Large intestine (tissue), 3 donors: Measurements from ENCODE around the gene TEKT5. TPM values are rescaled to one million over a fixed set of nuclear protein-coding genes. Genes with fewer than 3 reads are reported as not detected.
A peak's percentile ranks its signal among the peaks of the same experiment; 100 is the strongest.

Experiments
- DNase-seq, 2 donors: peaks; one replicate each; pipeline versions ENCODE4 v3.0.0 to v3.0.0-alpha.2; 2013
- H3K27ac ChIP-seq: one replicate; pipeline ENCODE4 v1.5.1; 2013; ENCODE audit warnings: low read length
- H3K27me3 ChIP-seq: 2 replicates; pipeline ENCODE4 v1.6.1; 2013; ENCODE audit warnings: low read length; ENCODE audit not compliant: control insufficient read depth, insufficient read depth
- H3K36me3 ChIP-seq: 2 replicates; pipeline ENCODE4 v1.6.1; 2013; ENCODE audit warnings: low read length; ENCODE audit not compliant: control insufficient read depth, insufficient read depth
- H3K4me1 ChIP-seq: one replicate; pipeline ENCODE4 v1.6.1; 2013; ENCODE audit warnings: low read length; ENCODE audit not compliant: control insufficient read depth, insufficient read depth
- H3K4me3 ChIP-seq: one replicate; pipeline ENCODE4 v1.5.1; 2013; ENCODE audit warnings: low read length
- H3K9me3 ChIP-seq: one replicate; pipeline ENCODE4 v1.6.1; 2013; ENCODE audit warnings: mild to moderate bottlenecking, low read depth, low read length, moderate library complexity; ENCODE audit not compliant: control insufficient read depth
- WGBS: methylation state at CpG from one replicate; pipeline ENCODE4 v1.1.5; 2013; ENCODE audit warnings: low lambda C conversion rate; ENCODE audit not compliant: insufficient coverage; 5-methylcytosine and 5-hydroxymethylcytosine counted together
- polyA plus RNA-seq: library from polyadenylated mRNA; unstranded; fragments of 120-200 nt; gene quantifications from one replicate; pipeline ENCODE4 v1.2.1, GENCODE V29; 2013

Gene TEKT5
- polyA plus RNA-seq, 1 donor, result 0.09 TPM

DNA sequence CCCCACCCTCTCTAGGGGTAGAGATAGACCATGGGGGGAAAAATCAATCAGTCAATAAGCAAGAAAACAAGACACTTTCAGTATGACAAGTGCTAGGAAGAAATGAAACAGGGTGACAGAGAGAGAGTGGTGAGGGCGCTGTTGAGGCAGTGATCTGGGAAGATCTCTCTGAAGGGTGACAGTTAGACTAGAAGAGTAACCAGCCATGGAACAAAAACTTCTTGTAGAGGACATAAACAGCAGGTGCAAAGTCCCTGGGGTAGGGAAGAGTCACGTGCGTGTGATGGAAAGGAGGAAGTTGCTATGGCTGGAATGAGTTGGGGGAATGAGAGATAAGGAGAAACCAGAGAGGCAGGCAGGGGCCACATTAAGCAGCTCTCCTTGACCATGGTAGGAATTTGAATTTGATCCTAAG lies 97.5 kb downstream of the TEKT5 start:
- H3K27me3 ChIP-seq, result no peaks in the 10 kb centered on the region
- H3K4me3 ChIP-seq, result no peak overlapping the region
- no peaks in the 10 kb centered on the region for H3K4me1 ChIP-seq
- no peak for DNase-seq
- H3K36me3 ChIP-seq, result no peaks in the 10 kb centered on the region
- H3K9me3 ChIP-seq, result no peaks in the 10 kb centered on the region
- H3K27ac ChIP-seq, result no peak overlapping the region
- WGBS, result no CpG with 5 or more reads among the region's 3 CpGs

- Histone ChIP-seq H3K9me3 (no peaks in the 10 kb centered on the region), H3K4me1 (no peaks in the 10 kb centered on the region), H3K36me3 (no peaks in the 10 kb centered on the region), H3K4me3 (no peak overlapping the region), H3K27ac (no peak overlapping the region), H3K27me3 (peaks cover 3% of the 10 kb centered on the region)
- WGBS, result no CpG with 5 or more reads among the region's 9 CpGs
- DNase-seq, result peak in 1 of 2 donors; percentile 33
Measured at GRCh38 chr16:10594312-10594950, 100.3 kb downstream of the TEKT5 start.

DNA sequence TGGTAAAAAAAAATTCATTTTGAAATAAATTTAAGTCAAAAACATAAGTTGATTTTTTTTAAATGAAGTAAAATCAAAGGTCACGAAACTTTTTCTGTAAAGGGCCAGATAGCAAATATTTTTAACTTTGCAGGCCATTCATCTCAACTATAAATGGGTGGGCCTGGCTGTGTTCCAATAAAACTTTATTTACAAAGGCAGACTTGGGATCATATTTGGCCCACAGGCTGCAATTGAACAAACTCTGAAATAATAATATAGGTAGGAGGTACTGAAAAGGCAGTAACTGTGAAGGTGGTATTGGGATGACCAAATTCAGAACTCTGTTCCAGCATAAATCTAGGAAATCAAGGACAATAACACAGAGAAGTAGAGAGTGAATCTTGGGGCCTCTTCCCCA lies 102.1 kb downstream of the TEKT5 start:
- no peak overlapping the region for H3K27ac ChIP-seq
- peaks cover 4% of the 10 kb centered on the region for H3K27me3 ChIP-seq
- no peak for DNase-seq
- H3K4me3 ChIP-seq, result no peak overlapping the region
- no peaks in the 10 kb centered on the region for H3K9me3 ChIP-seq
- no peaks in the 10 kb centered on the region for H3K4me1 ChIP-seq
- WGBS, result 100% methylated on average over 1 of the region's 1 CpG
- no peaks in the 10 kb centered on the region for H3K36me3 ChIP-seq

DNA sequence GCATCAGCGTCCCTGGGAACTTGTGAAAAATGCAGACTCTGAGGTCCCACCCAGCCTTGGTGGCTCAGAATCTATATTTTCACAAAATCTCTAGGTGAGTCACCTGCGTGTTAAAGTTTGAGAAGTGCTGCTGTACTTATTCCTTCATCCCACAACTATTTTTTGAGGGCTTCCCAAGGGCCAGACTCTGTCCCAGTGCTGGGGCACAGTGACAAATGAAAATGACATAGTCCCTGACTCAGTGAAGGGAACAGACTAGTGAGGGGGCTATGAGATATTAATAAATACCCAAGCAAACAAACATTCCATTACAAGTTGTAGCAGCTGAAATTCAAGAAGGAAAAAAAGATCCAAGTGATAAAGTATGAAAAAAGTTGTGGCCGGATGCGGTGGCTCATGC lies 104.4 kb downstream of the TEKT5 start:
- Histone ChIP-seq H3K36me3 (no peaks in the 10 kb centered on the region), H3K27ac (no peak overlapping the region)
- DNase-seq, result no peak

GRCh38 chr16:10589109-10589508 lies 105.6 kb downstream of the TEKT5 start:
- no peak for DNase-seq
- no CpG with 5 or more reads among the region's 5 CpGs for WGBS
- H3K36me3 ChIP-seq, result no peaks in the 10 kb centered on the region
- peaks cover 4% of the 10 kb centered on the region for H3K27me3 ChIP-seq
- H3K9me3 ChIP-seq, result no peaks in the 10 kb centered on the region
- no peak overlapping the region for H3K4me3 ChIP-seq
- no peak overlapping the region for H3K27ac ChIP-seq
- no peaks in the 10 kb centered on the region for H3K4me1 ChIP-seq

More for the DNA sequence above, 104.4 kb downstream of the TEKT5 start:
- H3K9me3 ChIP-seq, result no peaks in the 10 kb centered on the region
- H3K27me3 ChIP-seq, result peaks cover 4% of the 10 kb centered on the region
- H3K4me1 ChIP-seq, result no peaks in the 10 kb centered on the region
- no peak overlapping the region for H3K4me3 ChIP-seq
- no CpG with 5 or more reads among the region's 4 CpGs for WGBS

- Histone ChIP-seq H3K4me3 (no peak overlapping the region), H3K36me3 (no peaks in the 10 kb centered on the region), H3K9me3 (no peaks in the 10 kb centered on the region), H3K27ac (no peak overlapping the region), H3K4me1 (no peaks in the 10 kb centered on the region), H3K27me3 (peaks cover 6% of the 10 kb centered on the region)
- DNase-seq, result no peak
- no CpG with 5 or more reads among the region's 2 CpGs for WGBS
Measured at GRCh38 chr16:10587622-10588021, 107.1 kb downstream of the TEKT5 start.

DNA sequence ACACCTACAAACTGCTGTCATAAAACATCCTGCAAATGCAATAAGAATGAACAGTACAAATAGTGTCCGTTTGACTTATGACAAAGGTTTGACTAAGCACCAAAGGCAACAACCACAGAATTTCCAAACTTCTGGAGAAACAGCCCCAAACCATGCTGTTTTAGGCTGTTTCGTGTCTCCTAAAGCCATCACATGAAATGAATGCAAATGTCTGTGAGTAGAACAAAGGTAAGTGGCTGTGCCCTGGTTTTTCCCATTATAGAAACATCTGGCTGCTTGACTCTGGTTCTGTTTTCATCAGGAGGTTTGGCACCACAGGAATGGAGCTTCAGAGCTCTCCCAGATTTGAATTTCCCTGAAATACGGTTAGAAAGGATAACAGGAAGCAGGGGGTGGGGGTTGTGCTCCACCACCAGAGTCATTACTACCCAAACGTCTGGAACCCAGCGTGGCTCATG lies 109.7 kb downstream of the TEKT5 start:
- Histone ChIP-seq H3K27me3 (peaks cover 6% of the 10 kb centered on the region), H3K4me1 (no peaks in the 10 kb centered on the region), H3K27ac (no peak overlapping the region), H3K36me3 (no peaks in the 10 kb centered on the region), H3K4me3 (no peak overlapping the region), H3K9me3 (no peaks in the 10 kb centered on the region)
- no CpG with 5 or more reads among the region's 5 CpGs for WGBS
- no peak for DNase-seq

GRCh38 chr16:10583269-10583668 lies 111.5 kb downstream of the TEKT5 start:
- Histone ChIP-seq H3K4me3 (no peak overlapping the region), H3K9me3 (no peaks in the 10 kb centered on the region), H3K27me3 (peaks cover 2% of the 10 kb centered on the region), H3K36me3 (no peaks in the 10 kb centered on the region), H3K27ac (no peak overlapping the region), H3K4me1 (peaks cover 10% of the 10 kb centered on the region)
- no peak for DNase-seq
- WGBS, result 82% methylated on average over 3 of the region's 4 CpGs

- H3K4me3 ChIP-seq, result no peak overlapping the region
- peaks cover 2% of the 10 kb centered on the region for H3K27me3 ChIP-seq
- WGBS, result no CpG with 5 or more reads among the region's 2 CpGs
- H3K36me3 ChIP-seq, result no peaks in the 10 kb centered on the region
- peaks cover 14% of the 10 kb centered on the region for H3K4me1 ChIP-seq
- H3K9me3 ChIP-seq, result no peaks in the 10 kb centered on the region
- H3K27ac ChIP-seq, result no peak overlapping the region
- no peak for DNase-seq
Measured at GRCh38 chr16:10581507-10581906, 113.2 kb downstream of the TEKT5 start.

DNA sequence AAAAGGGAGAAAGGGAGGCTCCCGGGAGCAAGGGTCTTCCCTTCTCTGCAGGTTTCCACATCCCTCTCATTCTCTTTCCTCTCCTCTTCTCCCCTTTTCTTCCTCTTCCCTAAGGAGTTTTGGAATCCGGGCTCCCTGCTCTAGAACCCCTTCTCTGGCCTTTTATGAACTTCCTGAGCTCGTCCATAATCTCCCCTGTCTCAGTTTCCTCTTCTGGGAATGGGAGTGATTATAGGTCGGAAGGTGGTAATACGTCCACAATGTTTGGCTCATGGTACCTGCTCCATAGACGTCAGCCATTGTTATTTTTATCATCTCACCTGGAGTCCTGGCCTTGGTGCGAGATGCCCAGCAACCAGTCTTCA lies 113.9 kb downstream of the TEKT5 start:
- H3K27ac ChIP-seq, result peak overlapping the region; percentile 29
- no peaks in the 10 kb centered on the region for H3K36me3 ChIP-seq
- H3K4me1 ChIP-seq, result peaks cover 14% of the 10 kb centered on the region

More for the DNA sequence above, 113.9 kb downstream of the TEKT5 start:
- Histone ChIP-seq H3K27me3 (peaks cover 2% of the 10 kb centered on the region), H3K4me3 (peak overlapping the region; percentile 69), H3K9me3 (no peaks in the 10 kb centered on the region)
- 0% methylated on average over 1 of the region's 7 CpGs for WGBS
- DNase-seq, result no peak
